ENCODE results near the gene URM1. TPM values are rescaled to one million over a fixed set of nuclear protein-coding genes. Genes with fewer than 3 reads are reported as not detected.
"Not testable (repeated sequence)": the region's sequence is repeated elsewhere in the genome, so short reads cannot be mapped to it uniquely, and the experiment has no call there.

URM1 gene
- total RNA-seq = 10 to 100 TPM; 83.6 to 89.4 TPM

GRCh38 chr9:128370752-128371629 is at the start of gene URM1:
Gene URM1 (plus strand): TSS chr9:128371374. CDS start chr9:128371381, 7 bp downstream.
- Mint-ChIP-seq H3K9me3 (no peaks in the 10 kb centered on the region), H3K36me3 (peaks cover 6% of the 10 kb centered on the region), H3K27me3 (no peaks in the 10 kb centered on the region), H3K4me1 (ENCODE audit: low read depth in 2 of 2) (peaks cover 29 to 30% of the 10 kb centered on the region in 2 donors), H3K4me3 (peak within 1 kb of the TSS; percentile 93), H3K27ac (peak within 1 kb of the TSS; percentile 68 to 99)
- peak; percentile 98 for ATAC-seq
- DNase-seq (ENCODE audit: low spot score) = peak; percentile 96

- peak overlapping the region; percentile 89 to 96 for H3K27ac Mint-ChIP-seq
- peak in 1 of 2 donors; percentile 1 for ATAC-seq
- H3K4me3 Mint-ChIP-seq = peak overlapping the region; percentile 88
- DNase-seq (ENCODE audit: low spot score) = no peak
- H3K27me3 Mint-ChIP-seq = no peaks in the 10 kb centered on the region
- peaks cover 10 to 24% of the 10 kb centered on the region in 2 donors for H3K4me1 Mint-ChIP-seq (ENCODE audit: low read depth in 2 of 2)
- H3K9me3 Mint-ChIP-seq = no peaks in the 10 kb centered on the region
- H3K36me3 Mint-ChIP-seq = no peaks in the 10 kb centered on the region
Measured at GRCh38 chr9:128321879-128322403, 49.2 kb upstream of the URM1 start.

- peaks cover 10 to 24% of the 10 kb centered on the region in 2 donors for H3K4me1 Mint-ChIP-seq (ENCODE audit: low read depth in 2 of 2)
- H3K4me3 Mint-ChIP-seq = peak within 1 kb of the TSS; percentile 88
- H3K9me3 Mint-ChIP-seq = no peaks in the 10 kb centered on the region
- H3K27ac Mint-ChIP-seq = peak within 1 kb of the TSS; percentile 89 to 96
- ATAC-seq (peak; percentile 91 to 95), DNase-seq (ENCODE audit: low spot score) (peak; percentile 95)
- no peaks in the 10 kb centered on the region for H3K36me3 Mint-ChIP-seq
- H3K27me3 Mint-ChIP-seq = no peaks in the 10 kb centered on the region
Measured at GRCh38 chr9:128322404-128323211, 48.6 kb upstream of the URM1 start, which contains the start of the genes COQ4 and TRUB2. Gene COQ4 (plus strand): TSS chr9:128322839. CDS start chr9:128322859, 20 bp downstream. Gene TRUB2 (minus strand): TSS chr9:128322447. CDS start chr9:128322408, 39 bp downstream.

DNA sequence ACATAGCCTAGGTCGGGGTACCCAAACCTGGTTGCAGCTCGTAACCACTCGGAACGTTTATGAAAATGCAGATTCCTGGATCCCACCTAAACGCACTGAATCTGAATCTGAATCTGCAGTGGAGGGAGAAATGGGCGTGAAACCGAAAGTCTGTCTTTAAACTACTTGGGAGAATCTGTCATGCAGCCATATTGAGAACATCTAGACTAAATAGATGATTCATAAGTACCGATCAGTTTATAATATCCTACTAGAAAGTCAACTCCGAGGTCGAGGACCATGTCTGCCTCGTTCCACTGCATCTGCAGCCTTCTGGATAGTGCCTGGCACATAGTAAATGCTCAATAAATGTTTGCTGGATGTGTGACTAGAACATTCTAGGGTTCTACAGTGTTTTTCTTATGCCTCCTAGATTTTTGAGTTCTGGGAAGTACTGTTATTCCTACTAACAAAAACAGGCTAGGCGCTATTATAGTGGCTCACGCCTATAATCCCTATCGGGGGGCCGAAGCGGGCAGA is 47.9 kb upstream of the URM1 start:
- Mint-ChIP-seq H3K27me3 (no peaks in the 10 kb centered on the region), H3K9me3 (no peaks in the 10 kb centered on the region), H3K4me3 (peak overlapping the region; percentile 88), H3K27ac (peak overlapping the region; percentile 89 to 96), H3K4me1 (ENCODE audit: low read depth in 2 of 2) (peaks cover 10 to 24% of the 10 kb centered on the region in 2 donors), H3K36me3 (no peaks in the 10 kb centered on the region)
- ATAC-seq (peak in 1 of 2 donors; percentile 7), DNase-seq (ENCODE audit: low spot score) (no peak)

DNA sequence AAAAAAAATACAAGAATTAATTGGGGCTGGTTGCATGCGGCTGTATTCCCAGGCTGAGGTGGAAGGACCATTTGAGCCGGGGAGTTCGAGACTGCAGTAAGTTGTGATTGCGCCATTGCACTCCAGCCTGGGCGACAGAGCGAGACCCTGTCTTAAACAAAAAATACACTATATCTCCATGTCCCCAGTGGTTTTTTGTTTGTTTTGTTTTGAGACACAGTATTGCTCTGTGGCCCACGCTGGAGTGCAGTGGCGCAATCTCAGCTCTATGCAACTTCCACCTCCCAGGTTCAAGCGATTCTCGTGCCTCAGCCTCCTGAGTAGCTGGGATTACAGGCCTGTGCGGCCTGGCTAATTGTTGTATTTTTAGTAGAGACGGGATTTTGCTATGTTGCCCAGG is 47.4 kb upstream of the URM1 start:
- Mint-ChIP-seq H3K4me1 (ENCODE audit: low read depth in 2 of 2) (peaks cover 10 to 24% of the 10 kb centered on the region in 2 donors), H3K36me3 (no peaks in the 10 kb centered on the region), H3K9me3 (no peaks in the 10 kb centered on the region), H3K27ac (peak overlapping the region; percentile 89 to 96), H3K4me3 (peak overlapping the region; percentile 88), H3K27me3 (no peaks in the 10 kb centered on the region)
- ATAC-seq = no peak
- DNase-seq (ENCODE audit: low spot score) = no peak

GRCh38 chr9:128324401-128324800 is 46.8 kb upstream of the URM1 start:
- H3K4me3 Mint-ChIP-seq = peak overlapping the region; percentile 88
- H3K27me3 Mint-ChIP-seq = no peaks in the 10 kb centered on the region
- H3K27ac Mint-ChIP-seq = peak overlapping the region; percentile 89 to 96
- no peaks in the 10 kb centered on the region for H3K9me3 Mint-ChIP-seq
- no peak for ATAC-seq
- no peak for DNase-seq (ENCODE audit: low spot score)
- H3K4me1 Mint-ChIP-seq (ENCODE audit: low read depth in 2 of 2) = peaks cover 10 to 24% of the 10 kb centered on the region in 2 donors
- no peaks in the 10 kb centered on the region for H3K36me3 Mint-ChIP-seq

- no peaks in the 10 kb centered on the region for H3K27me3 Mint-ChIP-seq
- H3K9me3 Mint-ChIP-seq = no peaks in the 10 kb centered on the region
- peaks cover 10 to 24% of the 10 kb centered on the region in 2 donors for H3K4me1 Mint-ChIP-seq (ENCODE audit: low read depth in 2 of 2)
- no peak overlapping the region for H3K27ac Mint-ChIP-seq
- DNase-seq (ENCODE audit: low spot score) = no peak
- no peak for ATAC-seq
- no peak overlapping the region for H3K4me3 Mint-ChIP-seq
- no peaks in the 10 kb centered on the region for H3K36me3 Mint-ChIP-seq
Measured at GRCh38 chr9:128325629-128326028, 45.5 kb upstream of the URM1 start.

DNA sequence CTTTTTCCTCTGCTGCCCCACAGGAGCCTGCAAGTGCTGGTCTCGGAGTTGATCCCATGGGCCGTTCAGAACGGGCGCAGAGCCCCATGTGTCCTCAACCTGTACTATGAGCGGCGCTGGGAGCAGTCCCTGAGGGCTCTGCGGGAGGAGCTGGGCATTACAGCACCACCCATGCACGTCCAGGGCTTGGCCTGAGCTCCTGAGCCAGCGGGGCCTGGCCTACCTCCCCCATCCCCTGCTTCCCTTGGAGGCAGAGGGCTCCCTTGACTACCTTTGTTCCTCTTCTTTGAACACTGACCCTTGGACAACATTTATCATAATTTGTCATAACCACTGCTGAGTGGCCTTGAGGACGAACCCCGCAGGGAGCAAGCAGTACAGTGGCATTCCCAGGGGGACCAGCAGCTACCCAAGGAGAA is 37.7 kb upstream of the URM1 start:
- no peak overlapping the region for H3K27ac Mint-ChIP-seq
- H3K4me3 Mint-ChIP-seq = no peak overlapping the region
- ATAC-seq = no peak
- DNase-seq (ENCODE audit: low spot score) = no peak
- no peaks in the 10 kb centered on the region for H3K9me3 Mint-ChIP-seq
- H3K36me3 Mint-ChIP-seq = no peaks in the 10 kb centered on the region
- no peaks in the 10 kb centered on the region for H3K4me1 Mint-ChIP-seq (ENCODE audit: low read depth in 2 of 2)
- H3K27me3 Mint-ChIP-seq = no peaks in the 10 kb centered on the region

- H3K36me3 Mint-ChIP-seq = no peaks in the 10 kb centered on the region
- H3K27me3 Mint-ChIP-seq = no peaks in the 10 kb centered on the region
- H3K4me1 Mint-ChIP-seq (ENCODE audit: low read depth in 2 of 2) = no peaks in the 10 kb centered on the region
- H3K9me3 Mint-ChIP-seq = no peaks in the 10 kb centered on the region
- no peak overlapping the region for H3K27ac Mint-ChIP-seq
- ATAC-seq (no peak), DNase-seq (ENCODE audit: low spot score) (no peak)
- no peak overlapping the region for H3K4me3 Mint-ChIP-seq
Measured at GRCh38 chr9:128335161-128335560, 36.0 kb upstream of the URM1 start.

DNA sequence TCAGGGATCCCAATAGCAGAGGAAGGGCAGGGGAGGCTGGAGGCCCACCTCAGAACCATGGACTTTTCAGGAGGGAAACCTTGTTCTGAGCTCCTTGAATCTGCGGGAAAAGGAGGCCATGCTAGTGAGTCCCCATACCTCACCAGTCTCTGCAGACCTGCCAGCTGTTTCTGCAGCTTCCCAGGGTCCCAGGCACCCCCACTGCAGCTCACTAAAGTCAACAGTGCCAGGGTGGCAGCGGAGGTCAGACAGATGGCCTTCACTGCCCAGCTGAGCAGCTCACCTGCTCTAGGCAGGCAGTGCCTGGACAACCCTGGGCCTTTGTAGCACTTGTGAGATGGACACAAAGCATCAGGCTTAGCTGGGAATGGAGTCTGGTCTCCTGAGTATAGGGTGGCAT is 35.3 kb upstream of the URM1 start:
- Mint-ChIP-seq H3K27me3 (no peaks in the 10 kb centered on the region), H3K4me1 (ENCODE audit: low read depth in 2 of 2) (no peaks in the 10 kb centered on the region), H3K27ac (no peak overlapping the region), H3K36me3 (no peaks in the 10 kb centered on the region), H3K4me3 (no peak overlapping the region), H3K9me3 (no peaks in the 10 kb centered on the region)
- ATAC-seq (no peak), DNase-seq (ENCODE audit: low spot score) (no peak)

DNA sequence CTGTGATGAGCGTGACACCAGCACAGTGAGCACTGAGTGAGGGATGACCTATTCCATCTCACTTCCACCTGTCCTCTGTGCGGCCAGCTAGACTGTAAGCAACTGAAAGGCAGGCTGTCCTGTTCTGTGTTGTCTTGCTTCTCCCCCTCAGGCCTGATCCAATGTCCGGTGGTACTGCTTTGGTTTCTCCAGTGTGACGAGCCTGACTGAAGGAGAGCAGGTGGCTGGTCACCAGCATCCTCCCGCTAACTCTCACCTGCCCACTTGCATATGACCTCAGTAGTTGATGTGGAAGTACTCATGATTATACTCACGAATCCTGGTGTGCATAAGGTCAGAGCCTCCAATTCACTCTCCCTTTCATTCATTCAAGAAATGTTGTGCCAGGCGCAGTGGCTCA is 33.2 kb upstream of the URM1 start:
- no peaks in the 10 kb centered on the region for H3K9me3 Mint-ChIP-seq
- no peak overlapping the region for H3K27ac Mint-ChIP-seq
- no peaks in the 10 kb centered on the region for H3K27me3 Mint-ChIP-seq
- no peak overlapping the region for H3K4me3 Mint-ChIP-seq
- no peak for ATAC-seq
- H3K4me1 Mint-ChIP-seq (ENCODE audit: low read depth in 2 of 2) = peaks cover 5 to 7% of the 10 kb centered on the region in 2 donors
- H3K36me3 Mint-ChIP-seq = no peaks in the 10 kb centered on the region
- DNase-seq (ENCODE audit: low spot score) = no peak

- H3K27me3 Mint-ChIP-seq, ATAC-seq: not testable (repeated sequence)
- H3K27ac Mint-ChIP-seq = peak overlapping the region in 1 of 2 donors; percentile 51
Measured at GRCh38 chr9:128338852-128339614, 32.1 kb upstream of the URM1 start.

More at GRCh38 chr9:128338852-128339614, 32.1 kb upstream of the URM1 start:
- not testable (repeated sequence) for H3K36me3 Mint-ChIP-seq; DNase-seq (ENCODE audit: low spot score); H3K9me3 Mint-ChIP-seq; H3K4me1 Mint-ChIP-seq (ENCODE audit: low read depth in 2 of 2)
- H3K4me3 Mint-ChIP-seq = peak overlapping the region; percentile 73
